G401 (cell line): ENCODE measurements around the gene ADAMTS14. TPM values are rescaled to one million over a fixed set of nuclear protein-coding genes. Genes with fewer than 3 reads are reported as not detected.
"Not testable (repeated sequence)": the region's sequence is repeated elsewhere in the genome, so short reads cannot be mapped to it uniquely, and the experiment has no call there.

ENCODE experiments used
- DNase-seq: peaks from one replicate; pipeline ENCODE4 v3.0.0-alpha.2; 2015; ENCODE audit warnings: low spot score
- in situ Hi-C: cut with HindIII; loops from 2 replicates; pipeline ENCODE4 v1.10.0; 2016; ENCODE audit warnings: low sequenced_read_pairs, mixed read lengths
- total RNA-seq: library from RNA; depleted of rRNA; stranded (reverse); fragments of >200 nt; shearing (Covaris generic); gene quantifications from 2 replicates; pipeline ENCODE4 v1.2.3, GENCODE V29; 2014

Gene ADAMTS14
- total RNA-seq, 1 experiment from 2014 or later: 0.03 TPM

GRCh38 chr10:70758757-70759514 is 86.6 kb downstream of the ADAMTS14 start:
- in situ Hi-C loops: no loop called here
- peak; percentile 87 for DNase-seq

- in situ Hi-C loops: no loop called here
- DNase-seq: no peak
These were observed 87.5 kb downstream of the ADAMTS14 start for GRCh38 chr10:70759781-70760180.

DNA sequence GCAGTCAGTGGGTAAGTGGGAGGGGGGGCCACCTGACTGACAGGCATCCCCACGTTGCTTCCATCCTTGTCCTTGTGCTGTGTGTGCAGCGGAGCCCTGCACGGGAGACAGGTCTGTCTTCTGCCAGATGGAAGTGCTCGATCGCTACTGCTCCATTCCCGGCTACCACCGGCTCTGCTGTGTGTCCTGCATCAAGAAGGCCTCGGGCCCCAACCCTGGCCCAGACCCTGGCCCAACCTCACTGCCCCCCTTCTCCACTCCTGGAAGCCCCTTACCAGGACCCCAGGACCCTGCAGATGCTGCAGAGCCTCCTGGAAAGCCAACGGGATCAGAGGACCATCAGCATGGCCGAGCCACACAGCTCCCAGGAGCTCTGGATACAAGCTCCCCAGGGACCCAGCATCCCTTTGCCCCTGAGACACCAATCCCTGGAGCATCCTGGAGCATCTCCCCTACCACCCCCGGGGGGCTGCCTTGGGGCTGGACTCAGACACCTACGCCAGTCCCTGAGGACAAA is 88.0 kb downstream of the ADAMTS14 start:
- in situ Hi-C loops: no loop called here
- DNase-seq: no peak

- DNase-seq: no peak
- in situ Hi-C loops: no loop called here
These were observed 88.8 kb downstream of the ADAMTS14 start for GRCh38 chr10:70761031-70761601.

DNA sequence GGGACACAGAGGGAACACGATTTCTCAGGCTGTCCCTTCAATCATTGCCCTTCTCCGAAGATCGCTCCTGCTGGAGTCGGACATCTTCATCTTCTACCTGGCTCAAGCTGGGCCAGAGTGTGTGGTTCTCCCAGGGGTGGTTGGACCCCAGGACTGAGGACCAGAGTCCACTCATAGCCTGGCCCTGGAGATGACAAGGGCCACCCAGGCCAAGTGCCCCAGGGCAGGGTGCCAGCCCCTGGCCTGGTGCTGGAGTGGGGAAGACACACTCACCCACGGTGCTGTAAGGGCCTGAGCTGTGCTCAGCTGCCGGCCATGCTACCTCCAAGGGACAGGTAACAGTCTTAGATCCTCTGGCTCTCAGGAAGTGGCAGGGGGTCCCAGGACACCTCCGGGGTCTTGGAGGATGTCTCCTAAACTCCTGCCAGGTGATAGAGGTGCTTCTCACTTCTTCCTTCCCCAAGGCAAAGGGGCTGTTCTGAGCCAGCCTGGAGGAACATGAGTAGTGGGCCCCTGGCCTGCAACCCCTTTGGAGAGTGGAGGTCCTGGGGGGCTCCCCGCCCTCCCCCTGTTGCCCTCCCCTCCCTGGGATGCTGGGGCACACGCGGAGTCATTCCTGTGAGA is 89.5 kb downstream of the ADAMTS14 start:
- DNase-seq: no peak
- in situ Hi-C loops: no loop called here

DNA sequence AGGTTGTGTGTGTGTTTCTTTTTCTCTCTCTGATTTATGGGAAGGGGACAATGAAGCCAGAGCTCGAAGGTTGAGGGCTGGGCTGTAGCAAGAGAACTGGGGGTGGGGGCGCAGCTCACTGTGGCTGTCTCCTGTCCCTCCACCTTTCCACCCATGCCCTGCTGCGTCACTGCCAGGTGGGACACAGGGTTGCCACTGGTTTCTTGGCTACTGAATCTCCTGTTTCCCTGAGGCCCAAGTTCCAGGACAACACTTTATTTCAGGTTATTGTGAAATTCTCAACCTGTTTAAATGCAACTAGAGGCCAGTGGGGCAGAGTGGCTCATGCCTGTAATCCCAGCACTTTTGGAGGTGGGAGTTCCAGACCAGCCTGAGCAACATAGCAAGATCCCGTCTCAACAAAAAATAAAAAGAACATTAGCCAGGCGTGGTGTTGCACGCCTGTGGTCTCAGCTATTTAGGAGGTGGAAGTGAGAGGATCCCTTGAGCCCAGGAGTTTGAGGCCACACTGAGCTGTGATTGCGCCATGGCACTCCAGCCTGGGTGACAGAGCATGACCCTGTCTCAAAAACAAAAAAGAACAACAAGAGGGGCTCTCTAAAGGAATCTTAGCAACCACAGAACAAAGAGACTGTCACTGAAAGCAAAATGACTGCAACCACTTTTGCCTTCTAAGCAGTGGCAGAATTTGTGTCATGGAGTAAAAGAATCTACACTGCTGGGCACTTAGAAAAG is 90.3 kb downstream of the ADAMTS14 start:
- in situ Hi-C loops: no loop called here
- no peak for DNase-seq

DNA sequence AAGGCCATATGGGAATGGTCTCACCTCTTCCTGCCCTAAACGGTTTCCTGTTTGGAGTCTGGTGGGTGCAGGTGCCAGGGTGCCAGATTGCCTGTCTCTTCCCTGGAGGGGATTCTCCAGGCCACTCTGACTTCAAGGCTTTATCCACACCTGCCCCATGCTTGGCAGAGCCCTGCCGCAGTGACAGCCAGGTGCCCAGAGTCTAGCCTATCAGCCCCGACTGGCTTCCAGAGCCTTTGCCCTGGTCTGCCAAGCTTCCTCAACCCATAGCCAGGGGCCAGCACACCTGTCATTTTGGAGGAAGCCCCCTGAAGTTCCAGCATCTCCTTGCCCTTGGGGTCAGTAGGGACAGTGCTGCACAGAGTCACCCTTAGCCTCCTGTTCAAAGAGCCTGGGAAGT is 91.3 kb downstream of the ADAMTS14 start:
- in situ Hi-C loops: no loop called here
- no peak for DNase-seq

DNA sequence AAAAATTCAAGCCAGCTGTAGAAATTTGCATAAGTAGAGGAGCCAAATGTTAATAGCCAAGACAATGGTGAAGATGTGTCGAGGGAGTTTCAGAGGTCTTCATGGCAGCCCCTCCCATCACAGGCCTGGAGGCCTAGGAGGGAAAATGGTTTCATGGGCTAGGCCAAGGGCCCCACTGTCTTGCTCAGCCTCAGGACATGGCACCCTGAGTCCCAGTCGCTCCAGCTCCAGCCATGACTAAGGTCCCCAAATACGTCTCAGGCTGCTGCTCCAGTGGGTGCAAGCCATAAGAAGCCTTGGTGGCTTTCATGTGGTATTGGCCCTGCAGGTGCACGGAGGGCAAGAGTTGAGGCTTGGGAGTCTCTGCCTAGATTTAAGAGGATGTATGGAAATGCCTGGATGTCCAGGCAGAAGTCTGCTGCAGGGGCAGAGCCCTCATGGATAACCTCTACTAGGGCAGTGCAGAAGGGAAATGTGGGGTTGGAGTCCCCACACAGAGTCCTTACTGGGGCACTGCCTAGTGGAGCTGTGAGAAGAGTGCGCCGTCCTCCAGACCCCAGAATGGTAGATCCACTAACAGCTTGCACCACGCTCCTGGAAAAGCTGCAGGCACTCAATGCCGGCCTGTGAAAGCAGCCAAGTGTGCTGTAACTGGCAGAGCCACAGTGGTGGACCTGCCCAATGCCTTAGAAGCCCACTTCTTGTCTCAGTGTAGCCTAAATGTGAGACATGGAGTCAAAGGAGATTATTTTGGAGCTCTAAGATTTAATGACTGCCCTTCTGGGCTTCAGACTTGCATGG is 93.7 kb downstream of the ADAMTS14 start:
- no peak for DNase-seq
- in situ Hi-C loops: no loop called here

GRCh38 chr10:70768026-70768685 is 95.8 kb downstream of the ADAMTS14 start:
- in situ Hi-C loops, DNase-seq: not testable (repeated sequence)

DNA sequence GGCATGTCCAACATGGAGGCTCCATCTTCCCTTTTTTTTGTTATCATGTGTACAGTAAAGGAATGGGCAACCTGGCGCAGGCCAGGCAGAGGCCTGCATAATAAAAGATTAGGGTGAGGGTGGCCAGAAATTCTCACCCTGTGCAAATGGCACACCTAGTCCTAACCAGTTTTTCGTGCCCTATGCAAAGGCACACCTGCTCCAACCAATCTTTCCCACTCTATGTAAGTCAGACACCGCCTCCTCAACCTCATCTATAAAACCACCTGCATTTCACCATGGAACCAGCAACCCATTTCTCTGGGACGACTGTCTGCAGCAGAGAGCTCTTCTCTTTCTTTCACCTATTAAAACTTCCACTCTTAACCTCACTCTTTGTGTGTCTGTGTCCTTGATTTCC is 96.8 kb downstream of the ADAMTS14 start:
- in situ Hi-C loops: no loop called here
- DNase-seq: no peak

DNA sequence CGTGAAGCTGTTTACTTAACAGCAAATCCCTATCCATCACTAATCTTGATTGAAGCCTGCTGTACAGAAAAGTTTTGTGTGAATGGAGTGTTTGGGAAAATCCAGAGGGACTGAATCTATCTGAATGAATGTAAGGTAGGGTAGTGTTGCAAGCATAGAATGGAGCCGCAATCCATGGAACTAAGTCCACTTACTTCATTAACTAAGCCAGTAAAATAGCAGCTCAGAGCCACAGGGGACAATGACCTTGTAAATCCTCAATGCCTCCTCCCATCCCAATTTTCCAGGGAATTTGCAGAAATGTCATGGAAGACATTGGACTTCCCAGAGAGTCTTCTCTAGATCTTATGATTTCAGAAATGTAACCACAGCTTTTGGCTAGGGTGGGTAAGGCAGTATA is 97.7 kb downstream of the ADAMTS14 start:
- DNase-seq: no peak
- in situ Hi-C loops: no loop called here

DNA sequence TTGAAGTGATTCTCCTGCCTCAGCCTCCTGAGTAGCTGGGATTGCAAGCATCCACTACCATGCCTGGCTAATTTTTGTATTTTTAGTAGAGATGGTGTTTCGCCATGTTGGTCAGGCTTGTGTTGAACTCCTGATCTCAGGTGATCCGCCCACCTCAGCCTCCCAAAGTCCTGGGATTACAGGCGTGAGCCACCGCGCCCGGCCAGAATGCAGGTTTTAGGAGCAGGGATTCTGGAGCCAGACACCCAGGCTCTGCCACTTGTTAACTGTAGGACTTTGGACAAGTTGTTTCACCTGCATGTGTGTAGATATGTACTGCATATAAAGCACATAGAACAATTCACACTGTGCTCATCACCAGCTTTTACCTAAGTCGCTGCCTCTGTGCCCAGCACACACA is 98.2 kb downstream of the ADAMTS14 start:
- in situ Hi-C loops, DNase-seq: not testable (repeated sequence)

GRCh38 chr10:70771311-70772194 is 99.2 kb downstream of the ADAMTS14 start:
- DNase-seq: no peak
- in situ Hi-C loops: no loop called here

- in situ Hi-C loops: no loop called here
- no peak for DNase-seq
These were observed 100.3 kb downstream of the ADAMTS14 start for GRCh38 chr10:70772627-70773026.

DNA sequence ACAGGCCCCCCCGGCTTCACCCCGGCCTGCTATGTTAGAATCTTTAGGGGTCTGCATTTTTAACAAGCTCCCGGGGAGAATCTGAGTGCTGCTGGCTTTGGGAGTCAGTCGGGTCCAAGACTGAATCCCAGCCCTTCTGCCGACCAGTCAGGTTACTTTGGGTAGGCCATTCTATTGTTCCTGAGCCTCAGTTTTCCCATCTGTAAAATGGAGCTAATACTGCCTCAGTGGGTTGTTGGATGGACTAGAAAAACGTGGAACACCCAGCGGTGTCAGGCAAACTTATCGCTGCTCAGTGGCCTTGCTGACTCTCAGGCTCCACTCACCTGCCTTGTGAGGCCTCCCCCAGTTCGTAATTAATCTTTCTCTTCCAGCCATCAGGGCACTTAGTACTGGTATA is 101.2 kb downstream of the ADAMTS14 start:
- in situ Hi-C loops: no loop called here
- no peak for DNase-seq

DNA sequence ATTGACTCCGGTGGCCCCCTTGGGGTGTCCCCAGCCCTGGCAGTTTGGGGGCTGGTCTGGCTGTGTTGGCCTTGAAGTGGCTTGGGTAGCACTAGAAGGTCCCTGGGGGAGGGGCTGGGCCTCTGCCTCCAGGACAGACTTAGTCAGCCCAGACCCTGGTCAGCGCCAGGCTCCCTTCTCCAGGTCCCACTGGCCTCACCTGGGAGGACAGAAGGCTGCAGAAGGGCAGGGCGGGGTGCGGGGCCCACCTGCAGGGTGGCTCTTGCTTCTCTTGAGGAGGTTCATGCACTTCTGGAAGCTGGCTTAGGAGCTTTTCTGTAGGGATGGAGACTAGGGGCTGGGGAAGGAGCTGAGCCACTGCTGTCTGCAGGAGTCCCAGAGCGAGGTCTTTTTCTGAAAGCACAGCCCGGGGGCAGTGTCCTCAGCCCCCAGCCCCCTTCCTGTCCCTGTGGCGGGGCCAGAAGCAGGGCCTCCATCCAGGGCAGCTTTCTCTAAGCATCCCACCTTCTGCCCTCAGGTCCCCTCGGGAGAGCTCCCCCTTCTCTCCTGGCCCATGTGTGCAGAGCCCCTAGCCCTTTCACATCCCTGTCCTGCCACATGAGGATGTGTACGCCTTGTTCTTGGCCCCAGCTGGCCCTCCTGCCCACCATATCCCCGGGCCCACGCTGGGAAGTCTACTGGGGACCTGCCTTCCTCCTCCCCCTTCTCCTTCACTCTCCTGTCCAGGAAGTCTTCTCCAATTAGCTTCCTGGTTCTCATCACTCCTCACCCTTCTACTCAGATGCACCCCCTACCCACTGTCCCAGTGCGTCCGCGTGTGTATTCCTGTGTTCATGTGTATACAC is 101.9 kb downstream of the ADAMTS14 start:
- no peak for DNase-seq
- in situ Hi-C loops: no loop called here
